GM23338 (cell line): ENCODE measurements around the gene ZNF70. TPM values are rescaled to one million over a fixed set of nuclear protein-coding genes. Genes with fewer than 3 reads are reported as not detected.

Experiments
- CREB1 ChIP-seq: fragments of 250-450 bp; sonication (Bioruptor Pico); IDR thresholded peaks from 2 replicates; pipeline ENCODE4 v1.5.0; 2020; ENCODE audit warnings: low read depth, mild to moderate bottlenecking, moderate library complexity
- EZH2 ChIP-seq: fragments of 200-600 bp; sonication (generic); IDR thresholded peaks from one replicate; pipeline ENCODE4 v1.8.0; 2017; ENCODE audit warnings: antibody characterized with exemption, mild to moderate bottlenecking, low read depth; ENCODE audit not compliant: unreplicated experiment
- EZH2phosphoT487 ChIP-seq: fragments of 200-600 bp; sonication (generic); IDR thresholded peaks from one replicate; pipeline ENCODE4 v1.8.1; 2018; ENCODE audit warnings: antibody characterized with exemption; ENCODE audit not compliant: unreplicated experiment
- POLR2AphosphoS5 ChIP-seq: IDR thresholded peaks from 2 replicates; pipeline ENCODE4 v1.6.1; 2016; ENCODE audit warnings: antibody characterized with exemption, low read depth
- REST ChIP-seq: IDR thresholded peaks from one replicate; pipeline ENCODE4 v1.6.1; 2018; ENCODE audit warnings: antibody characterized with exemption; ENCODE audit not compliant: unreplicated experiment
- ZNF462 ChIP-seq: fragments of 250-450 bp; sonication (Bioruptor Pico); IDR thresholded peaks from 2 replicates; pipeline ENCODE4 v1.5.0; 2020; ENCODE audit warnings: mild to moderate bottlenecking, moderate library complexity
- polyA plus RNA-seq: library from polyadenylated mRNA; unstranded; fragments of >200 nt; fragmentation: Nextera tagmentation; extraction: Ambion mirVana; gene quantifications from 2 replicates; pipeline ENCODE4 v1.2.1, GENCODE V29; 2016
- total RNA-seq: library from RNA; depleted of rRNA; stranded (reverse); fragments of >200 nt; shearing (Covaris generic); gene quantifications from 2 replicates; pipeline ENCODE4 v1.2.3, GENCODE V29; 2014
- TF ChIP-seq, protein P1 (sequence below): IDR thresholded peaks from 2 replicates; pipeline ENCODE4 v1.6.1; 2016; ENCODE audit warnings: antibody characterized with exemption

Gene ZNF70
- total and polyA plus RNA-seq, 2 experiments from 2014 or later, result 0.45 to 2.6 TPM

DNA sequence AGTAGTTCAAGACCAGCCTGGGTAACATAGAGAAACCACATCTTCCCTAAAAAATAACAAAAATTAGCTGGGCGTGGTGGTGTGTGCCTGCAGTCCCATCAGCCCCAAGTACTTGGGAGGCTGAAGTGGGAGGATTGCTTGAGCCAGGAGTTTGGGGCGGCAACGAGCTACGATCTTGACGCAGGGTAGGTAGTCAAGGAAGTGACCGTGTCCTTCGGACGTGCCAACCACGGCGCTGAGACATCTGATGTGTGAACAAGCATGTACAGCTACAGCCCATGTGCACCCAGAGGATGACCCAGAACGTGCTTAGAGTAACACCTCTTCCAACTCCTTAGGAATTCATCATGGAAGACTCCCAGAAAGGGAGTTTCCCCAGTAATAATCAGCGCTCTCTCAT, 38.7 kb downstream of the ZNF70 start (continued):
- TF ChIP-seq ZNF462 (CRISPR knock-in tag) (no peak), EZH2phosphoT487 (no peak), REST (no peak), POLR2AphosphoS5 (no peak), EZH2 (no peak), CREB1 (CRISPR knock-in tag) (no peak)
- TF ChIP-seq, protein P1, sequence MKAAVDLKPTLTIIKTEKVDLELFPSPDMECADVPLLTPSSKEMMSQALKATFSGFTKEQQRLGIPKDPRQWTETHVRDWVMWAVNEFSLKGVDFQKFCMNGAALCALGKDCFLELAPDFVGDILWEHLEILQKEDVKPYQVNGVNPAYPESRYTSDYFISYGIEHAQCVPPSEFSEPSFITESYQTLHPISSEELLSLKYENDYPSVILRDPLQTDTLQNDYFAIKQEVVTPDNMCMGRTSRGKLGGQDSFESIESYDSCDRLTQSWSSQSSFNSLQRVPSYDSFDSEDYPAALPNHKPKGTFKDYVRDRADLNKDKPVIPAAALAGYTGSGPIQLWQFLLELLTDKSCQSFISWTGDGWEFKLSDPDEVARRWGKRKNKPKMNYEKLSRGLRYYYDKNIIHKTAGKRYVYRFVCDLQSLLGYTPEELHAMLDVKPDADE, result no peak
